ENCODE measurements around the gene DUSP11.
"Not testable (repeated sequence)": the region's sequence is repeated elsewhere in the genome, so short reads cannot be mapped to it uniquely, and the experiment has no call there.

DUSP11 gene

DNA sequence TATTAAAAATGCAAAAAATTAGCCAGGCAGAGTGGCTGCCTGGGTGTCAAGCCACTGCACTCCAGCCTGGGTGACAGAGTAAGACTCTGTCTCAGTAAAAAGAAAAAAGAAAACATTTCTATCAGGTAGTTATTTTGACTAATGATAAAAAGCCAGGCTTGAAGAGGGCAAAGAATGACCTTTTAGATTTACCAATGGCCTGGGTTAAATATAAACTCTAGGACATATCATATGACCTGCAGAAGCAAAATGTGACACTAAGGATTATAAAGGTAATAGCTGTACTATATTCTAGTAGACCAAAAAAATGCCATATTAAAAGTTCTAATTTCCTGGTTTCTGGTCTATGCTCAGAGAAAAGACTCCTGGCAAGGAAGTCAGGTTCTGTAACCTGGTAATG is 32.7 kb upstream of the DUSP11 start:
- no peak for TF ChIP-seq CTCF (IDR thresholded peaks at IDR 0.05; ENCODE audit: low read depth, low read length)
- DNase-seq (ENCODE audit: extremely low read depth, low read depth): no peak

DNA sequence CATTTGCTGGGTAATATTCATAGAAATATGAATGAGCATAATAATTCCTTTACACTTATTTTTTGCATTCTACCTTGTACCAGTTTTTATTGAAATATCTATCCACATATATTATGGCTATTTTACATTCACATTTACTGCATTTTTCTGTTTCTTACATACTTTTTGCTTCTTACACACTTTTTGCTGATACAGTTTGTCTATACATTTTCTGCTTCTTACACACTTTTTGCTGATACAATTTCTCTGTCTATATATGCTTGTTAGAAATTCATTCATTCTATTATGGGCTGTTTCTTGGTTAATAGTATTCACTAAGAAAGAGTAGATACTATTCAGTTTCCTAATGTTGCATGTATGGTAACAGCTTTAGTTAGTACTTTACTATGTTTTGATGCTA is 32.0 kb upstream of the DUSP11 start:
- no peak for DNase-seq (ENCODE audit: extremely low read depth, low read depth)
- no peak for TF ChIP-seq CTCF (IDR thresholded peaks at IDR 0.05; ENCODE audit: low read depth, low read length)

- not testable (repeated sequence) for DNase-seq (ENCODE audit: extremely low read depth, low read depth)
Observed at GRCh38 chr2:73783883-73784282, 4.0 kb upstream of the DUSP11 start, which contains the start of gene C2orf78. C2orf78 (plus strand) TSS chr2:73784183; CDS start chr2:73784310, 127 bp downstream.

- DNase-seq (ENCODE audit: extremely low read depth, low read depth): not testable (repeated sequence)
Observed at GRCh38 chr2:73783402-73783801, 3.5 kb upstream of the DUSP11 start.

DNA sequence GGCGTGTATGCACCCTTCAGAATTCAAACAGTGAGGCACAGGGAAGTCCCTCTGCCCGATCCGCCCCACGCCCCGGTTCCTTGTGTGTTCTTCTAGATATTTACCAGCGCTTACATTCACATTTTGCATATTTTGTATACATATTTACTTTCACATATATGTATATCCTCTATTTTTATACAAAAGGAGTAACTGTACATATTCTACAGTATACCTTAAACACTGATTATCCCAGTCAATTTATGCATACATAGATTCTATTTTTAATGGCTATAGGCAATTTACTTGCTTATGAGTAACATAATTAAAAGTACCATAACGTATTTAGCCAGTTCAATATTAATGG is 307 bp upstream of the DUSP11 start:
- TF ChIP-seq CTCF (IDR thresholded peaks at IDR 0.05; ENCODE audit: low read depth, low read length): no peak
- no peak for DNase-seq (ENCODE audit: extremely low read depth, low read depth)

DNA sequence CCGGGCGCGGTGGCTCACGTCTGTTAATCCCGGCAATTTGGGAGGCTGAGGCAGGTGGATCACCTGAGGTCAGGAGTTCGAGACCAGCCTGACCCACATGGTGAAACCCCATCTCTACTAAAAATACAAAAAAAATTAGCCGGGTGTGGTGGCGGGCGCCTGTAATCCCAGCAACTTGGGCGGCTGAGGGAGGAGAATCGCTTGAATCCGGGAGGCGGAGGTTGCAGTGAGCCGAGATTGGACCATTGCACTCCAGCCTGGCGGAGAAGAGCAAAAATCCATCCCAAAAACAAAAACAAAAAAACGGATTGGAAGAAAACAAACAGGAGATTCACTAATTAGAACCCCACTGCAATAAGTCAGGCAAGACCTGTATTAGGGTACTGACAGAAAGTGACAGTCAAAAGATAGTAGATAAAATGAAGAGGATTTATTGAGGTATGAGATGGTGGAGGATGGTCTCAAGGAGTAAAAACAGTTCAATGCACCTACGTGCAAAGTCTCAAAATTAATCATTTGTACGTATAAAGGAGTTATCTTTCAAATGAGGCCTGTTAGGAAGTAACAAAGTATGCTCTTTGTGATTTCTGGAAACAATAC is 936 bp downstream of the DUSP11 start:
- DNase-seq (ENCODE audit: extremely low read depth, low read depth): not testable (repeated sequence)

DNA sequence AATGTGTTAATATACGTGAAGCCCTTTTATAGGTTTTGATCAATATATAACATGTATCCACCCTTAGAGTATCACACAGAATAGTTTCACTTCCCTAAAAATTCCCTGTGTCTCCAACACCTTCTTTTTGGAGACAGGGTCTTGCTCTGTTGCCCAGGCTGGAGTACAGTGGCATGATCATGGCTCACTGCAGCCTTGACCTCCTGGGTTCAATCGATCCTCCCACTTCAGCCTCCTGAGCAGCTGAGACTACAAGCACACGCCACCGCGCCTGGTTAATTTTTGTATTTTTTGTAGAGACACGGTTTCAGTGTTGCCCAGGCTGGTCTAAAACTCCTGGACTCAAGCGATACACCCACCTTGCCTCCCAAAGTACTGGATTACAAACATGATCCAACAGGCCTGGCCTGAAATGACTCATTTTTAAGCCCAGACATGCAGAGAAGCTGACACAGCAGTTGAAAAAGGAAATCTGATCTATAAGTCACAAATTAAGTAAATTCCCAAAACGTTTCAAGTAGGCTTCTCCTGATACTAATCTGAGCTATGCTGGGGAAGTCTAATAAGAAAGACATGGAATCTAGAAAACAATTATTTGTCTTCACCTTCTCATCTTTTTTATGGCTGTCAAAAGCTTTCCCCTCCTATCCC is 2.9 kb downstream of the DUSP11 start:
- no peak for DNase-seq (ENCODE audit: extremely low read depth, low read depth)
- TF ChIP-seq CTCF (IDR thresholded peaks at IDR 0.05; ENCODE audit: low read depth, low read length): no peak

GRCh38 chr2:73776381-73776780 is 3.5 kb downstream of the DUSP11 start:
- no peak for TF ChIP-seq CTCF (IDR thresholded peaks at IDR 0.05; ENCODE audit: low read depth, low read length)
- DNase-seq (ENCODE audit: extremely low read depth, low read depth): no peak

GRCh38 chr2:73772819-73773218 is 7.1 kb downstream of the DUSP11 start:
- TF ChIP-seq CTCF (IDR thresholded peaks at IDR 0.05; ENCODE audit: low read depth, low read length): no peak

More at GRCh38 chr2:73772819-73773218, 7.1 kb downstream of the DUSP11 start:
- no peak for DNase-seq (ENCODE audit: extremely low read depth, low read depth)

Data from AG09319 (cell line).